ENCODE results near the gene ZNF117. TPM values are rescaled to one million over a fixed set of nuclear protein-coding genes. Genes with fewer than 3 reads are reported as not detected.

The ZNF117 gene
- total and polyA plus RNA-seq, 2 donors (not counting 3 experiments of a cell fraction or from before 2014, with no cell fraction given) = 5.9 to 12.6 TPM

DNA sequence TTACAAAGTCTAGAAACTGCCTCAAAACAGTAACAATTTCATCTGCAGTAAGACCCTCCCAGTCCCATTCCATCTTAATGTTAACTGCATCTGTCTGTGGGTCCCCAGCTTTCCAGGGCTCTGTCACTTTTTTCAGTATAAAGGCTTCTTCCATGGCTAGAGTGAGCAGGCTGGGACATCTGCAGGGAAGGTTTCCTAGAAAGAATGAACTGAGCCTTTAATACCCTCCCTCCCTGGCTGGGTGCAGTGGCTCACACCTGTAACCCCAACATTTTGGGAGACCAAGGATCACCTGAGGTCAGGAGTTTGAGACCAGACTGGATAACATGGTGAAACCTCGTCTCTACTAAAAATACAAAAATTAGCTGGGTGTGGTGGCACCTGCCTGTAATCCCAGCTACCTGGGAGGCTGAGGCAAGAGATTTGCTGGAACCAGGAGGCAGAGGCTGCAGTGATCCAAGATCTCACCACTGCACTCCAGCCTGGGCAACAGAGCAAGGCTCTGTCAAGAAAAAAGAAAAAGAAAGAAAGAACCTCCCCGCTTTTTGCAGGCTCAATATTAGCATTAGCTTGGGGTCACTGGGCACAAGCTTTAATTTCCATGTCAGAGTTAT lies 12.2 kb upstream of the ZNF117 start:
- Histone ChIP-seq H4K20me1 (replicated peaks; ENCODE audit: control insufficient read depth, extremely low read depth, insufficient read depth, low read length) (no peaks in the 10 kb centered on the region), H3K36me3 (ENCODE audit: control insufficient read depth in 2 of 2, extremely low read depth in 1 of 2, insufficient read depth in 2 of 2, low read length in 2 of 2) (no peaks in the 10 kb centered on the region), H2AFZ (ENCODE audit: low read depth, low read length) (no peak overlapping the region), H3K4me1 (ENCODE audit: control insufficient read depth, extremely low read depth, insufficient read depth, low read length) (peaks cover 24% of the 10 kb centered on the region), H3K4me3 (replicated peaks in 1 of 3; ENCODE audit: insufficient read depth in 1 of 3, low read depth in 1 of 3, low read length in 3 of 3) (no peak overlapping the region), H3K9me1 (replicated peaks; ENCODE audit: control insufficient read depth, extremely low read depth, insufficient read depth, low read length) (no peaks in the 10 kb centered on the region), H3K27ac (ENCODE audit: insufficient read depth, low read depth, low read length) (no peak overlapping the region), H3K9me3 (replicated peaks; ENCODE audit: control insufficient read depth, insufficient read depth, low read length) (peaks cover 12% of the 10 kb centered on the region), H3K4me2 (ENCODE audit: insufficient read depth, low read length) (no peak overlapping the region), H3K79me2 (ENCODE audit: control insufficient read depth, insufficient read depth, low read length) (peaks cover 42% of the 10 kb centered on the region), H3K27me3 (ENCODE audit: control insufficient read depth in 2 of 2, insufficient read depth in 2 of 2, low read length in 2 of 2) (no peaks in the 10 kb centered on the region), H3K9ac (replicated peaks; ENCODE audit: extremely low read depth, insufficient read depth, low read length) (no peak overlapping the region)
- dilution Hi-C loops (cut with MboI; ENCODE audit: extremely low pct_ligation_motif_present, low sequenced_read_pairs) (no loop called here), intact Hi-C loops (cut with micrococcal nuclease) (loop anchor here (10.0 kb wide), 1 partner anchor 98 kb away; the partner anchor contains the start of gene ZNF273)
- POLR2A ChIA-PET = no interaction called here
- no TSS peak for BruUV-seq (replicated peaks)
- DNase-seq (ENCODE audit: low read depth, low spot score) (no peak), FAIRE-seq (no peak)
- TF ChIP-seq, protein P1, sequence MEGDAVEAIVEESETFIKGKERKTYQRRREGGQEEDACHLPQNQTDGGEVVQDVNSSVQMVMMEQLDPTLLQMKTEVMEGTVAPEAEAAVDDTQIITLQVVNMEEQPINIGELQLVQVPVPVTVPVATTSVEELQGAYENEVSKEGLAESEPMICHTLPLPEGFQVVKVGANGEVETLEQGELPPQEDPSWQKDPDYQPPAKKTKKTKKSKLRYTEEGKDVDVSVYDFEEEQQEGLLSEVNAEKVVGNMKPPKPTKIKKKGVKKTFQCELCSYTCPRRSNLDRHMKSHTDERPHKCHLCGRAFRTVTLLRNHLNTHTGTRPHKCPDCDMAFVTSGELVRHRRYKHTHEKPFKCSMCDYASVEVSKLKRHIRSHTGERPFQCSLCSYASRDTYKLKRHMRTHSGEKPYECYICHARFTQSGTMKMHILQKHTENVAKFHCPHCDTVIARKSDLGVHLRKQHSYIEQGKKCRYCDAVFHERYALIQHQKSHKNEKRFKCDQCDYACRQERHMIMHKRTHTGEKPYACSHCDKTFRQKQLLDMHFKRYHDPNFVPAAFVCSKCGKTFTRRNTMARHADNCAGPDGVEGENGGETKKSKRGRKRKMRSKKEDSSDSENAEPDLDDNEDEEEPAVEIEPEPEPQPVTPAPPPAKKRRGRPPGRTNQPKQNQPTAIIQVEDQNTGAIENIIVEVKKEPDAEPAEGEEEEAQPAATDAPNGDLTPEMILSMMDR (IDR thresholded peaks at IDR 0.05; ENCODE audit: extremely low read depth in 1 of 2, insufficient read depth in 1 of 2, low read depth in 1 of 2, low read length in 2 of 2) = no peak
- TF ChIP-seq FOS (IDR thresholded peaks at IDR 0.05; ENCODE audit: borderline replicate concordance, insufficient read depth, low read length) = no peak
- TF ChIP-seq EZH2 (IDR thresholded peaks at IDR 0.05; ENCODE audit: borderline replicate concordance, low read depth, low read length, severe bottlenecking) = no peak
- TF ChIP-seq, protein P2, sequence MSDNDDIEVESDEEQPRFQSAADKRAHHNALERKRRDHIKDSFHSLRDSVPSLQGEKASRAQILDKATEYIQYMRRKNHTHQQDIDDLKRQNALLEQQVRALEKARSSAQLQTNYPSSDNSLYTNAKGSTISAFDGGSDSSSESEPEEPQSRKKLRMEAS (IDR thresholded peaks at IDR 0.05; ENCODE audit: insufficient read depth, insufficient read length) = no peak
- TF ChIP-seq POLR2AphosphoS5 (IDR thresholded peaks at IDR 0.05; ENCODE audit: insufficient read depth, low read depth, low read length) = no peak
- CTCF ChIA-PET = no interaction called here
